ENCODE measurements around the gene OSBPL3.

The OSBPL3 gene

GRCh38 chr7:24963218-24963617 is 16.8 kb downstream of the OSBPL3 start:
- TF ChIP-seq CTCF (IDR thresholded peaks at IDR 0.05; ENCODE audit: extremely low read depth, missing control alignments): no peak
- no peak for DNase-seq (ENCODE audit: low spot score)

GRCh38 chr7:24962418-24962962 is 17.5 kb downstream of the OSBPL3 start:
- no peak for TF ChIP-seq CTCF (IDR thresholded peaks at IDR 0.05; ENCODE audit: extremely low read depth, missing control alignments)
- DNase-seq (ENCODE audit: low spot score): no peak

- DNase-seq (ENCODE audit: low spot score): no peak
- no peak for TF ChIP-seq CTCF (IDR thresholded peaks at IDR 0.05; ENCODE audit: extremely low read depth, missing control alignments)
These were observed 20.1 kb downstream of the OSBPL3 start for GRCh38 chr7:24959735-24960485.

- no peak for DNase-seq (ENCODE audit: low spot score)
- no peak for TF ChIP-seq CTCF (IDR thresholded peaks at IDR 0.05; ENCODE audit: extremely low read depth, missing control alignments)
These were observed 21.6 kb downstream of the OSBPL3 start for GRCh38 chr7:24958399-24958798.

GRCh38 chr7:24956021-24956420 is 24.0 kb downstream of the OSBPL3 start:
- TF ChIP-seq CTCF (IDR thresholded peaks at IDR 0.05; ENCODE audit: extremely low read depth, missing control alignments): no peak

GRCh38 chr7:24955313-24955712 is 24.7 kb downstream of the OSBPL3 start:
- no peak for TF ChIP-seq CTCF (IDR thresholded peaks at IDR 0.05; ENCODE audit: extremely low read depth, missing control alignments)
- DNase-seq (ENCODE audit: low spot score): no peak

More at GRCh38 chr7:24956021-24956420, 24.0 kb downstream of the OSBPL3 start:
- no peak for DNase-seq (ENCODE audit: low spot score)

DNA sequence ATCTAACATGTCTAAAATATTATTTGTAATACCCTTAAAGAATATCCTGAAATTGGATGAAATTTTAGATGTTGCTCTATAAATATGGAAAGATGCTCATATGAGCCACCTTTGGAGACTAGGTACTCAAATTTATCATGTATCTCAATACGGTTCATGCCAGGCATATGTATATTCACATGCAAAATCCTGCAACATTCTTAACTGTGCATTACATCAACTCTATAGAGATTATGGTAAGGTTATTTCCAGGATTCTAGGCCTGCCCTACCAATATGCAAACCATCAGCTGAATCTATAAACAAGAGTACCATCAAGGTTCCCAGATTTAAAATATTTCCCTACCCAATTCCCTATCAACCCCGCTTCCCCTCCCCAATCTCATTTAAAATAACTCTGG is 27.5 kb downstream of the OSBPL3 start:
- TF ChIP-seq CTCF (IDR thresholded peaks at IDR 0.05; ENCODE audit: extremely low read depth, missing control alignments): no peak
- no peak for DNase-seq (ENCODE audit: low spot score)
